ENCODE results near the gene FADS3.

The FADS3 gene

GRCh38 chr11:61847914-61848581, 43.3 kb downstream of the FADS3 start:
- DNase-seq (ENCODE audit: insufficient read length, low spot score) (no peak), FAIRE-seq (no peak)

DNA sequence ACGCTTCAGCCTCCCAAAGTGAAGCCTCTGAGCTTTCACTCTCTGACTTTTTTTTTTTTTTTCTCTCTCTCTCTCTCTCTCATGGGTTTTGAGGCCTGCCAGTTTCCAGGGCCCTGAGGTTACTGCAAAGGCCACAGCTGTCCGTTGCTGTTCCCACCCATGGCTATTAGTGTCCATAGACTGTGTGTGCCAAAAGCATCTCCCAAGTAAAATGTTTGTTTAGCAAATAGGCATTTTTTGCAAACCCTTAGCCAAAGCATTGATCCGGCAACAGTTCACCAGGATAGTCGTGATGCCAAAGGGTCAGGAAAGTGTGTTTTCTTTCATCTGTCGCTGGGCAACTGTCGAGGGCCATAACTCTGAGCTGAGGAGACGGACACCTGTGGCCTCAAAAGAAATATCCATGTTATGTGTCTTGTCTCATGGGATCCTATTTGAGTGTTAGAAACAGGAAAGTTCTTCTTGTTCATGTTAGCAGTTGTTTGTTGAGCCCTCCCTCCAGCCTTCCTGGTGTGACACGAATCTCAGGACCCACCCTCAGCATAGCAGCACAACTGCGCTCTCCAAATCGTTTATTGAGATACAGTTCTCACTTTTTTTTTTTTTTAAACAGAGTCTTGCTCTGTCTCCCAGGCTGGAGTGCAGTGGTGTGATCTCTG, 44.9 kb downstream of the FADS3 start:
- DNase-seq (ENCODE audit: insufficient read length, low spot score) (no peak), FAIRE-seq (no peak)
- no peak for TF ChIP-seq POU2F2 (IDR thresholded peaks at IDR 0.05; ENCODE audit: low read depth, low read length)
- no peak for TF ChIP-seq SPI1 (IDR thresholded peaks at IDR 0.05; ENCODE audit: low read depth, low read length)
- TF ChIP-seq POLR2A (IDR thresholded peaks at IDR 0.05; ENCODE audit: low read depth, low read length): no peak
- no peak for TF ChIP-seq TAF1 (IDR thresholded peaks at IDR 0.05; ENCODE audit: low read depth, low read length)

More at GRCh38 chr11:61847914-61848581, 43.3 kb downstream of the FADS3 start:
- TF ChIP-seq PAX5 (IDR thresholded peaks at IDR 0.05; ENCODE audit: insufficient read depth, low read length, severe bottlenecking) (no peak), POLR2AphosphoS5 (IDR thresholded peaks at IDR 0.05; ENCODE audit: low read depth, low read length) (no peak), POLR2A (IDR thresholded peaks at IDR 0.05; ENCODE audit: low read depth, low read length) (no peak)

GRCh38 chr11:61844909-61845565, 46.3 kb downstream of the FADS3 start:
- TF ChIP-seq SPI1 (IDR thresholded peaks at IDR 0.05; ENCODE audit: low read depth, low read length) (no peak), POLR2A (IDR thresholded peaks at IDR 0.05; ENCODE audit: low read depth, low read length) (no peak), TAF1 (IDR thresholded peaks at IDR 0.05; ENCODE audit: low read depth, low read length) (no peak), POU2F2 (IDR thresholded peaks at IDR 0.05; ENCODE audit: low read depth, low read length) (no peak), PAX5 (IDR thresholded peaks at IDR 0.05; ENCODE audit: insufficient read depth, low read length, severe bottlenecking) (no peak)
- DNase-seq (ENCODE audit: insufficient read length, low spot score) (no peak), FAIRE-seq (no peak)

DNA sequence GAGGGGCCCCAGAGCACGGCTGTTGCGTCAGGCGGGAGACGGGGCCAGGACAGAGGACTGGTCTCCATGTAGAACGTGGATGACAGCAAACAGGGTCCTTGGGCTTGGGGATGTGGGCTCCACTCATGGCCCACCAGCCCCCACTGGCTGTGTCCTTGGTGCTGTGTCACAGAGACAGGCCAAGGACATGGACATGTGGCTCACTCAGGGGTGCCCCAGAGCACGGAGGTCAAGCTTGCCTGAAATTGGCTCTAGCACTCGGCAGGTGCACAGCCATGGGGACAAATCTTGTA, 48.9 kb downstream of the FADS3 start:
- no peak for TF ChIP-seq POU2F2 (IDR thresholded peaks at IDR 0.05; ENCODE audit: low read depth, low read length)
- no peak for TF ChIP-seq POLR2AphosphoS5 (IDR thresholded peaks at IDR 0.05; ENCODE audit: low read depth, low read length)
- no peak for TF ChIP-seq TAF1 (IDR thresholded peaks at IDR 0.05; ENCODE audit: low read depth, low read length)
- no peak for TF ChIP-seq PAX5 (IDR thresholded peaks at IDR 0.05; ENCODE audit: insufficient read depth, low read length, severe bottlenecking)
- TF ChIP-seq SPI1 (IDR thresholded peaks at IDR 0.05; ENCODE audit: low read depth, low read length): no peak
- TF ChIP-seq POLR2A (IDR thresholded peaks at IDR 0.05; ENCODE audit: low read depth, low read length): no peak
- DNase-seq (ENCODE audit: insufficient read length, low spot score) (no peak), FAIRE-seq (no peak)

- DNase-seq (ENCODE audit: insufficient read length, low spot score): no peak
Observed at GRCh38 chr11:61841636-61842527, 49.5 kb downstream of the FADS3 start.

GRCh38 chr11:61840371-61840770, 51.0 kb downstream of the FADS3 start:
- FAIRE-seq: no peak
- DNase-seq (ENCODE audit: insufficient read length, low spot score): no peak
- no peak for TF ChIP-seq POU2F2 (IDR thresholded peaks at IDR 0.05; ENCODE audit: low read depth, low read length)
- TF ChIP-seq POLR2AphosphoS5 (IDR thresholded peaks at IDR 0.05; ENCODE audit: low read depth, low read length): no peak
- TF ChIP-seq POLR2A (IDR thresholded peaks at IDR 0.05; ENCODE audit: low read depth, low read length): no peak
- no peak for TF ChIP-seq SPI1 (IDR thresholded peaks at IDR 0.05; ENCODE audit: low read depth, low read length)
- TF ChIP-seq PAX5 (IDR thresholded peaks at IDR 0.05; ENCODE audit: insufficient read depth, low read length, severe bottlenecking): no peak
- TF ChIP-seq TAF1 (IDR thresholded peaks at IDR 0.05; ENCODE audit: low read depth, low read length): no peak

More at GRCh38 chr11:61841636-61842527, 49.5 kb downstream of the FADS3 start:
- TF ChIP-seq POU2F2 (IDR thresholded peaks at IDR 0.05; ENCODE audit: low read depth, low read length) (no peak), SPI1 (IDR thresholded peaks at IDR 0.05; ENCODE audit: low read depth, low read length) (no peak), POLR2A (IDR thresholded peaks at IDR 0.05; ENCODE audit: low read depth, low read length) (no peak), POLR2AphosphoS5 (IDR thresholded peaks at IDR 0.05; ENCODE audit: low read depth, low read length) (no peak), PAX5 (IDR thresholded peaks at IDR 0.05; ENCODE audit: insufficient read depth, low read length, severe bottlenecking) (no peak), TAF1 (IDR thresholded peaks at IDR 0.05; ENCODE audit: low read depth, low read length) (no peak)
- no peak for FAIRE-seq

- FAIRE-seq: no peak
- TF ChIP-seq SPI1 (IDR thresholded peaks at IDR 0.05; ENCODE audit: low read depth, low read length) (no peak), POU2F2 (IDR thresholded peaks at IDR 0.05; ENCODE audit: low read depth, low read length) (no peak)
Observed at GRCh38 chr11:61839742-61840141, 51.6 kb downstream of the FADS3 start.

GRCh38 chr11:61838921-61839320, 52.4 kb downstream of the FADS3 start:
- no peak for FAIRE-seq
- DNase-seq (ENCODE audit: insufficient read length, low spot score): no peak
- no peak for TF ChIP-seq SPI1 (IDR thresholded peaks at IDR 0.05; ENCODE audit: low read depth, low read length)
- TF ChIP-seq POLR2A (IDR thresholded peaks at IDR 0.05; ENCODE audit: low read depth, low read length): no peak
- no peak for TF ChIP-seq TAF1 (IDR thresholded peaks at IDR 0.05; ENCODE audit: low read depth, low read length)
- TF ChIP-seq POLR2AphosphoS5 (IDR thresholded peaks at IDR 0.05; ENCODE audit: low read depth, low read length): no peak
- no peak for TF ChIP-seq POU2F2 (IDR thresholded peaks at IDR 0.05; ENCODE audit: low read depth, low read length)

More at GRCh38 chr11:61839742-61840141, 51.6 kb downstream of the FADS3 start:
- no peak for DNase-seq (ENCODE audit: insufficient read length, low spot score)

DNA sequence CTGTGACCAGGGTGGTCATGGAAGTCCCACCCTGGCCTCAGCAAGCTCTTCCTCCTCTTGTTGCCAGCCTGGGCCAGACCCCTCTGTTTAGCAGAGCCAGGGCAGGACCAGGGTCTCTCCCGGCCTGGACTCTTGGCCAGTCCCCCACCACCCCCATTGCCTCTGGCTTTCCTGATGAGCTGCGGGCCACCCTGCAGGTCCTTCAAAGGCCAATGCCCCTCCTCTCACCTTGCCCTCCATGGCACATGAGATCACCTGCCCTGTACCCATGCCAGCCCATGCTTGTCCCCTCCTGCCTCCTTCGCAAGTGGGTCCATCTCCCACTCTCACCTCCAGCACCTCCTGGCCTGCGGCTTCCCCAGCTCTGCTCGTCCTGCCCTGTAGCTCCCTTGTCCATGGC, 52.8 kb downstream of the FADS3 start:
- FAIRE-seq: no peak
- no peak for DNase-seq (ENCODE audit: insufficient read length, low spot score)
- TF ChIP-seq POLR2AphosphoS5 (IDR thresholded peaks at IDR 0.05; ENCODE audit: low read depth, low read length) (no peak), POLR2A (IDR thresholded peaks at IDR 0.05; ENCODE audit: low read depth, low read length) (no peak), TAF1 (IDR thresholded peaks at IDR 0.05; ENCODE audit: low read depth, low read length) (no peak), POU2F2 (IDR thresholded peaks at IDR 0.05; ENCODE audit: low read depth, low read length) (no peak), PAX5 (IDR thresholded peaks at IDR 0.05; ENCODE audit: insufficient read depth, low read length, severe bottlenecking) (no peak), SPI1 (IDR thresholded peaks at IDR 0.05; ENCODE audit: low read depth, low read length) (no peak)
